PC-3 (cell line): ENCODE data around the gene ACAD10. TPM values are rescaled to one million over a fixed set of nuclear protein-coding genes. Genes with fewer than 3 reads are reported as not detected.

Experiments used
- ATAC-seq: fragments of 200-7000 bp; cut with Tn5 transposase; 2 replicates; pipeline ENCODE4 v1.9.1; 2020; ENCODE audit warnings: mild to moderate bottlenecking, moderate library complexity
- BruUV-seq: library from RNA; stranded (reverse); fragments of 400-500 nt; replicated peaks from 2 replicates; lab custom pipeline; 2021; lab: Mats Ljungman, UMichigan
- CTCF ChIA-PET: fragments of 300-600 bp; sonication (Branson Sonifier 250); formaldehyde crosslinking; loops from one replicate; lab custom pipeline; 2022; ENCODE audit warnings: antibody characterized with exemption; lab: Charles Lee
- POLR2A ChIA-PET: fragments of 300-600 bp; sonication (Branson Sonifier 250); formaldehyde crosslinking; loops from one replicate; lab custom pipeline; 2022; ENCODE audit warnings: antibody characterized with exemption; ENCODE audit not compliant: unreplicated experiment; lab: Charles Lee
- DNase-seq: peaks from one replicate; pipeline ENCODE4 v3.0.0-alpha.2; 2015
- H2AFZ ChIP-seq: fragments of 300-600 bp; sonication (generic); 2 replicates; pipeline ENCODE4 v1.6.0; 2016; ENCODE audit warnings: antibody characterized with exemption, low read length
- H3F3A ChIP-seq: fragments of 300-600 bp; sonication (generic); one replicate; pipeline ENCODE4 v1.6.0; 2017; ENCODE audit warnings: antibody characterized with exemption, low read length, control low read depth, mild to moderate bottlenecking; ENCODE audit not compliant: unreplicated experiment
- H3K27ac ChIP-seq: fragments of 300-600 bp; sonication (generic); 2 replicates; pipeline ENCODE4 v1.5.1; 2016; ENCODE audit warnings: mild to moderate bottlenecking, low read length
- H3K27me3 ChIP-seq: fragments of 300-600 bp; sonication (generic); 2 replicates; pipeline ENCODE4 v1.6.1; 2016; ENCODE audit warnings: low read length, mixed read lengths
- H3K36me3 ChIP-seq: fragments of 300-600 bp; sonication (generic); 2 replicates; pipeline ENCODE4 v1.6.1; 2016; ENCODE audit warnings: low read depth, mixed run types, low read length, mixed read lengths
- H3K4me1 ChIP-seq: fragments of 300-600 bp; sonication (generic); 2 replicates; pipeline ENCODE4 v1.5.1; 2016; ENCODE audit warnings: low read length; ENCODE audit not compliant: insufficient read depth
- H3K4me2 ChIP-seq: fragments of 300-600 bp; sonication (generic); 2 replicates; pipeline ENCODE4 v1.6.0; 2016; ENCODE audit warnings: low read length
- H3K4me3 ChIP-seq: fragments of 300-600 bp; sonication (generic); 2 replicates; pipeline ENCODE4 v1.5.1; 2016; ENCODE audit warnings: mild to moderate bottlenecking, low read length, mixed read lengths
- H3K79me2 ChIP-seq: fragments of 300-600 bp; sonication (generic); 2 replicates; pipeline ENCODE4 v1.6.1; 2017; ENCODE audit warnings: low read length, mixed read lengths
- H3K9ac ChIP-seq: fragments of 300-600 bp; sonication (generic); 2 replicates; pipeline ENCODE4 v1.6.0; 2016; ENCODE audit warnings: mild to moderate bottlenecking, low read length
- H3K9me2 ChIP-seq: fragments of 300-600 bp; sonication (generic); replicated peaks from 2 replicates; pipeline ENCODE4 v1.6.1; 2016; ENCODE audit warnings: mixed run types, low read length, mixed read lengths
- H3K9me3 ChIP-seq: fragments of 300-600 bp; sonication (generic); 2 replicates; pipeline ENCODE4 v1.6.1; 2016; ENCODE audit warnings: low read length, mixed read lengths
- H4K20me1 ChIP-seq: fragments of 300-600 bp; sonication (generic); 2 replicates; pipeline ENCODE4 v1.6.1; 2016; ENCODE audit warnings: low read length, mixed read lengths
- CTCF ChIP-seq: fragments of 300-600 bp; sonication (generic); conservative IDR thresholded peaks from 2 replicates; pipeline ENCODE4 v1.5.1; 2017; ENCODE audit warnings: antibody characterized with exemption, low read depth, mild to moderate bottlenecking, low read length
- EZH2 ChIP-seq: fragments of 300-600 bp; sonication (generic); IDR thresholded peaks from one replicate; pipeline ENCODE4 v1.6.1; 2017; ENCODE audit warnings: antibody characterized with exemption, mild to moderate bottlenecking, low read length; ENCODE audit not compliant: unreplicated experiment
- EZH2phosphoT487 ChIP-seq: fragments of 300-600 bp; sonication (generic); IDR thresholded peaks from 2 replicates; pipeline ENCODE4 v1.6.1; 2018; ENCODE audit warnings: mild to moderate bottlenecking, antibody characterized with exemption, low read length, borderline replicate concordance
- intact Hi-C: fragments of 100-400 bp; cut with micrococcal nuclease; formaldehyde crosslinking; loops from 2 replicates; pipeline ENCODE4 v1.9.0; 2023
- total RNA-seq: library from RNA; depleted of rRNA; stranded (reverse); fragments of >200 nt; gene quantifications from 2 replicates; pipeline ENCODE4 v1.2.3, GENCODE V29; 2014

ACAD10 gene
- total RNA-seq, 1 experiment from 2014 or later = 27.4 TPM

DNA sequence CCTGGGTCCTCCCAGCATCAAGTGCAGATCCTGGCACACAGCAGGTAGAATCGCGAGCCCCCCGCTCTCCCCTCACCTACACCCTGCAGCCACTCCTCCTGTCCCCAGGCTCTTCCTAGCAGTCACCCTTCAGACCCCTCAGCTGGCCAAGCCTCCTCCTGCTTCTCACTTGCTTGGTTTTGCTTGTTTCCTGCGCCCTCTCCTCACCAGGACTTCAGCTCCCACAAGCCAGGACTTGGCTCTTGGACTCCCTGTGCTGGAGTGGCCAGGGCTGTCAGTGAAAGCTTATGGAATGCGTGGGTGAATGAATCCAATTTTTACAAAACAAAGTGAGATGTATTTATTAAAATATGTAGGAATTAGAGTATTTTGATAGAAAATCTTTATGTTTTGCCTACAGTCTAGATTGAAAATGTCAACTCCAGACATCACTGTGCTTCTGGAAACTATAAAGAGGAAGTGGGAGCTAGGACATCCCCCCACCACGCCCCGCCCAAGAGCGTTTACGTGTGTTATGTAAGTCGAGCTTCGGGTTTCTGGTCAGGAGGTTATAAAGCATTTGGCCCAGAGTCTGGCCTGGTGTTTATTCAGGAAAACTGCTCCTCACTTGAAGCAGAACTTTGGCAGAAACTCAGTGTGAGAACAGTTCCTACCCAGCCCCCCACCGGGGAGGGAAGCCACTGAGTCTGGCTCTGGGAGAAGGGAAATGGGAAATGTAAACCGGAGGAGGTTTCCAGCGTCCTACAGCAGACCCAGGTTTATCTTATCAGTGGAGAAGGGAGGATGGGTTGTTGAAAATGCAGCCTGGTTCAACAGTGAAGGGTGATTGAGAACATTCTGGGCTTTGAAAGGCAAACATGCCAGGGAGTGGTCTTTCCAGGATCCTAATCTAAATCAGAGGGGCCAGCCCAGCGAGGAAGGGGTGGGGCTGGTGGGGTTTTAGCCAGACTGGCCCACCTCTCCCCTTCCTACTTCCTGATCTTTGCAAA lies 89.6 kb downstream of the ACAD10 start:
- Histone ChIP-seq H3K27me3 (no peaks in the 10 kb centered on the region), H3K79me2 (no peaks in the 10 kb centered on the region), H3K9me2 (no peaks in the 10 kb centered on the region), H3F3A (no peaks in the 10 kb centered on the region), H3K9me3 (no peaks in the 10 kb centered on the region), H3K4me3 (no peak overlapping the region), H3K9ac (no peak overlapping the region), H3K36me3 (no peaks in the 10 kb centered on the region), H3K27ac (no peak overlapping the region), H4K20me1 (no peaks in the 10 kb centered on the region), H2AFZ (peak overlapping the region; percentile 70), H3K4me2 (peak overlapping the region; percentile 60), H3K4me1 (peaks cover 11% of the 10 kb centered on the region)
- intact Hi-C loops = no loop called here
- DNase-seq (peak; percentile 29), ATAC-seq (peak; percentile 40)
- no peak for TF ChIP-seq EZH2phosphoT487
- TF ChIP-seq EZH2 = no peak
- no peak for TF ChIP-seq CTCF
- ChIA-PET CTCF (interaction anchor here (0.8 kb wide), 1 partner anchor 38 kb away, joined by 4 read pairs; no protein-coding TSS in a partner anchor), POLR2A (no interaction called here)
- BruUV-seq = no TSS peak

DNA sequence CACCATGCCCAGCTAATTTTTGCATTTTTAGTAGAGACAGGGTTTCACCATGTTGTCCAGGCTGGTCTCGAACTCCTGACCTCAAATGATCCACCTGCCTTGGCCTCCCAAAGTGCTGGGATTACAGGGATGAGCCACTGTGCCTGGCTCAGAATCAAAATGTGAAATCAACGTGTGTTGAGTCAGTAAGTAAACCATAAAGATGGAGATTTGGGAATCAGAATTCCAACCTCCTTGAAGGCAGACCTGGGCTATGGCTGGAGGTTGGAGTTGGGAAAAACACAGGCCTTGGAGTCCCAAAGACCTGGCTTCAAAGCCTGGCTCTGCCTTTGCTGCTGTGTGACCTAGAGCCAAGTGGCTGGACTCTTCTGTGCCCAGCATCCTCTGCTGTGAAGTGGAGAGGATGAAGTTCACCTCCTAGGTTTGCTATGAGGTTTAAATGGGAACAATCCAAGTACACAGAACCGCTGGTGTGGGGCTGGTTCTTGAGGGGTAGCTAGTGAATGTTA lies 91.0 kb downstream of the ACAD10 start:
- Histone ChIP-seq H3K27me3 (no peaks in the 10 kb centered on the region), H3K27ac (no peak overlapping the region), H3K36me3 (no peaks in the 10 kb centered on the region), H3K4me2 (no peak overlapping the region), H3K4me3 (no peak overlapping the region), H2AFZ (no peak overlapping the region), H3F3A (no peaks in the 10 kb centered on the region), H3K9ac (no peak overlapping the region), H3K79me2 (no peaks in the 10 kb centered on the region), H3K9me3 (no peaks in the 10 kb centered on the region), H4K20me1 (no peaks in the 10 kb centered on the region), H3K4me1 (peaks cover 12% of the 10 kb centered on the region), H3K9me2 (no peaks in the 10 kb centered on the region)
- POLR2A ChIA-PET = no interaction called here
- TF ChIP-seq CTCF = no peak
- TF ChIP-seq EZH2 = no peak
- TF ChIP-seq EZH2phosphoT487 = no peak
- intact Hi-C loops = no loop called here
- peak; percentile 30 for DNase-seq
- CTCF ChIA-PET = no interaction called here
- peak; percentile 27; the same call in 1 of the 2 replicates for ATAC-seq
- BruUV-seq = no TSS peak
